H1 (cell line): ENCODE measurements around the gene C2orf92. TPM values are rescaled to one million over a fixed set of nuclear protein-coding genes. Genes with fewer than 3 reads are reported as not detected.

Source experiments
- CTCF ChIA-PET: fragments of 300-600 bp; sonication (Branson Sonifier 250); formaldehyde crosslinking; loops from one replicate; lab custom pipeline; 2021; ENCODE audit not compliant: partially characterized antibody; lab: Charles Lee
- POLR2A ChIA-PET: fragments of 300-600 bp; sonication (Branson Sonifier 250); formaldehyde crosslinking; loops from one replicate; lab custom pipeline; 2021; ENCODE audit warnings: inconsistent platforms; ENCODE audit not compliant: partially characterized antibody; lab: Charles Lee
- DNase-seq, 2 experiments: peaks; one replicate each; pipeline versions ENCODE4 v3.0.0 to v3.0.0-alpha.2; 2010 to 2022; ENCODE audit warnings: low spot score in 2 of 2, low read depth in 1 of 2, mixed read lengths in 1 of 2
- FAIRE-seq: peaks from 2 replicates; lab custom pipeline; 2011; peaks lifted over from hg19 to GRCh38; lab: Jason Lieb, UNC
- H2AFZ ChIP-seq: 2 replicates; pipeline ENCODE4 v1.8.1; 2012; ENCODE audit warnings: low read length, inconsistent platforms
- H2AK5ac ChIP-seq: 2 replicates; pipeline ENCODE4 v1.6.1; 2013; ENCODE audit warnings: low read depth, low read length
- H2BK120ac ChIP-seq: replicated peaks from 2 replicates; pipeline ENCODE3; 2013; ENCODE audit warnings: low read depth, low read length, inconsistent platforms
- H2BK12ac ChIP-seq: 2 replicates; pipeline ENCODE4 v1.6.1; 2013; ENCODE audit warnings: low read depth, low read length
- H2BK15ac ChIP-seq: 2 replicates; pipeline ENCODE4 v1.6.1; 2013; ENCODE audit warnings: low read length
- H2BK20ac ChIP-seq: 2 replicates; pipeline ENCODE4 v1.6.1; 2013; ENCODE audit warnings: low read length
- H2BK5ac ChIP-seq: 2 replicates; pipeline ENCODE4 v1.6.1; 2013; ENCODE audit warnings: low read depth, low read length
- H3K14ac ChIP-seq: 2 replicates; pipeline ENCODE4 v1.6.1; 2013; ENCODE audit warnings: inconsistent platforms; ENCODE audit not compliant: insufficient read length
- H3K18ac ChIP-seq: 2 replicates; pipeline ENCODE4 v1.6.1; 2013; ENCODE audit warnings: low read length; ENCODE audit errors: extremely low read depth
- H3K23ac ChIP-seq: 2 replicates; pipeline ENCODE4 v1.6.1; 2013; ENCODE audit warnings: inconsistent platforms; ENCODE audit not compliant: insufficient read length
- H3K23me2 ChIP-seq: 2 replicates; pipeline ENCODE4 v1.6.1; 2013; ENCODE audit warnings: low read depth, low read length
- H3K27ac ChIP-seq: 2 replicates; pipeline ENCODE4 v1.6.1; 2011; ENCODE audit warnings: low read depth, low read length, inconsistent platforms
- H3K27me3 ChIP-seq, 4 experiments: replicated peaks in 1 of 4; 1 replicate in 1 of 4; 2 replicates in 3 of 4; pipeline versions ENCODE4 v1.6.1 to v1.8.1; 2011 to 2013; ENCODE audit warnings: low read length in 3 of 4, mild to moderate bottlenecking in 3 of 4, inconsistent platforms in 2 of 4, mixed read lengths in 2 of 4, moderate library complexity in 1 of 4; ENCODE audit not compliant: control insufficient read depth in 3 of 4, insufficient read depth in 3 of 4; ENCODE audit errors: extremely low read depth in 1 of 4
- H3K36me3 ChIP-seq, 4 experiments: 2 replicates each; pipeline versions ENCODE4 v1.6.1 to v1.8.1; 2011 to 2013; ENCODE audit warnings: mild to moderate bottlenecking in 4 of 4, low read length in 3 of 4, moderate library complexity in 2 of 4, control low read depth in 1 of 4, inconsistent platforms in 1 of 4; ENCODE audit not compliant: insufficient read depth in 4 of 4, control insufficient read depth in 2 of 4
- H3K4ac ChIP-seq: replicated peaks from 2 replicates; pipeline ENCODE3; 2013; ENCODE audit warnings: low read length, low read depth, mixed read lengths, inconsistent platforms; ENCODE audit not compliant: insufficient read length
- H3K4me1 ChIP-seq, 4 experiments: replicated peaks in 1 of 4; 1 replicate in 1 of 4; 2 replicates in 3 of 4; pipeline versions ENCODE4 v1.6.1 to v1.8.1; 2011 to 2013; ENCODE audit warnings: low read length in 3 of 4, inconsistent platforms in 2 of 4, mixed read lengths in 1 of 4; ENCODE audit not compliant: insufficient read depth in 4 of 4, control insufficient read depth in 3 of 4
- H3K4me2 ChIP-seq, 2 experiments: 2 replicates each; pipeline versions ENCODE4 v1.6.1 to v1.8.1; 2011 to 2013; ENCODE audit warnings: low read depth in 2 of 2, low read length in 2 of 2, control low read depth in 1 of 2, inconsistent platforms in 1 of 2, mild to moderate bottlenecking in 1 of 2; ENCODE audit not compliant: insufficient read depth in 1 of 2
- H3K4me3 ChIP-seq, 4 experiments: fragments of 200-600, 300-600 bp in 1 of 4; sonication (generic), shearing (Covaris generic), sonication (Bioruptor Twin) in 1 of 4; 2 replicates each; pipeline versions ENCODE4 v1.5.1 to v1.8.1; 2011 to 2016; ENCODE audit warnings: low read length in 4 of 4, low read depth in 3 of 4, control low read depth in 2 of 4, inconsistent platforms in 2 of 4, mild to moderate bottlenecking in 2 of 4, mixed read lengths in 1 of 4, moderate library complexity in 1 of 4; ENCODE audit not compliant: insufficient read depth in 2 of 4; ENCODE audit errors: extremely low read depth in 1 of 4
- H3K56ac ChIP-seq: replicated peaks from 2 replicates; pipeline ENCODE3; 2013; ENCODE audit warnings: low read depth, mild to moderate bottlenecking, mixed read lengths, low read length, inconsistent platforms; ENCODE audit not compliant: insufficient read length
- H3K79me1 ChIP-seq: 2 replicates; pipeline ENCODE4 v1.6.1; 2013; ENCODE audit warnings: low read depth, low read length, control low read depth
- H3K79me2 ChIP-seq, 2 experiments: 2 replicates each; pipeline versions ENCODE4 v1.6.1 to v1.8.1; 2012 to 2013; ENCODE audit warnings: low read length in 2 of 2, mild to moderate bottlenecking in 2 of 2, inconsistent platforms in 1 of 2; ENCODE audit not compliant: insufficient read depth in 2 of 2, control insufficient read depth in 1 of 2
- H3K9ac ChIP-seq, 4 experiments: replicated peaks in 1 of 4; 1 replicate in 1 of 4; 2 replicates in 3 of 4; pipeline versions ENCODE4 v1.6.1 to v1.8.1; 2011 to 2013; ENCODE audit warnings: low read depth in 3 of 4, low read length in 3 of 4, control low read depth in 2 of 4, mild to moderate bottlenecking in 2 of 4, moderate library complexity in 2 of 4, inconsistent platforms in 1 of 4; ENCODE audit errors: extremely low read depth in 1 of 4
- H3K9me3 ChIP-seq, 2 experiments: 2 replicates each; pipeline versions ENCODE4 v1.6.1 to v1.8.1; 2012 to 2013; ENCODE audit warnings: mild to moderate bottlenecking in 2 of 2, moderate library complexity in 2 of 2, control low read depth in 1 of 2, inconsistent platforms in 1 of 2, low read depth in 1 of 2, low read length in 1 of 2, mixed read lengths in 1 of 2; ENCODE audit not compliant: insufficient read depth in 2 of 2
- H4K20me1 ChIP-seq, 2 experiments: replicated peaks in 1 of 2; 2 replicates each; pipeline versions ENCODE3 to v1.8.1; 2011 to 2013; ENCODE audit warnings: inconsistent platforms in 2 of 2, low read length in 2 of 2, mild to moderate bottlenecking in 1 of 2; ENCODE audit not compliant: insufficient read depth in 2 of 2, control insufficient read depth in 1 of 2
- H4K5ac ChIP-seq: 2 replicates; pipeline ENCODE4 v1.6.1; 2013; ENCODE audit warnings: low read length, low read depth, mixed read lengths, inconsistent platforms; ENCODE audit not compliant: insufficient read length
- H4K8ac ChIP-seq: 2 replicates; pipeline ENCODE4 v1.8.0; 2013; ENCODE audit warnings: mild to moderate bottlenecking, moderate library complexity, low read length, inconsistent platforms; ENCODE audit not compliant: insufficient read depth; ENCODE audit errors: extremely low read depth
- H4K91ac ChIP-seq: replicated peaks from 2 replicates; pipeline ENCODE3; 2013; ENCODE audit warnings: low read length, mixed read lengths, inconsistent platforms; ENCODE audit not compliant: insufficient read length
- BRCA1 ChIP-seq: IDR thresholded peaks from 2 replicates; pipeline ENCODE4 v1.6.1; 2012; ENCODE audit warnings: low read depth, low read length, improper control_type of control experiment
- CHD1 ChIP-seq: IDR thresholded peaks from 2 replicates; pipeline ENCODE4 v1.6.1; 2012; ENCODE audit warnings: low read depth, low read length, improper control_type of control experiment
- CREB1 ChIP-seq: IDR thresholded peaks from 2 replicates; pipeline ENCODE4 v1.6.1; 2012; ENCODE audit warnings: inconsistent platforms
- EP300 ChIP-seq, 2 experiments: IDR thresholded peaks; 1 replicate in 1 of 2; 2 replicates in 1 of 2; pipeline ENCODE4 v1.6.1; 2011 to 2012; ENCODE audit warnings: low read depth in 2 of 2, low read length in 2 of 2, mild to moderate bottlenecking in 2 of 2, borderline replicate concordance in 1 of 2, inconsistent platforms in 1 of 2, moderate library complexity in 1 of 2
- FOSL1 ChIP-seq: IDR thresholded peaks from 2 replicates; pipeline ENCODE4 v1.6.1; 2011; ENCODE audit warnings: mild to moderate bottlenecking, low read depth, low read length, moderate library complexity; ENCODE audit not compliant: insufficient read depth
- GABPA ChIP-seq: IDR thresholded peaks from 2 replicates; pipeline ENCODE4 v1.6.1; 2011; ENCODE audit warnings: mild to moderate bottlenecking, low read length, moderate library complexity, borderline replicate concordance; ENCODE audit not compliant: insufficient read depth
- HDAC6 ChIP-seq: IDR thresholded peaks from one replicate; pipeline ENCODE4 v1.7.1; 2012; ENCODE audit warnings: low read depth, mild to moderate bottlenecking, inconsistent platforms, low read length, moderate library complexity
- JUN ChIP-seq: IDR thresholded peaks from 2 replicates; pipeline ENCODE4 v1.6.1; 2011; ENCODE audit warnings: low read depth, mild to moderate bottlenecking, improper control_type of control experiment, low read length
- NRF1 ChIP-seq: IDR thresholded peaks from 2 replicates; pipeline ENCODE4 v1.6.1; 2011; ENCODE audit warnings: mild to moderate bottlenecking, low read depth, low read length, improper control_type of control experiment
- SP1 ChIP-seq: IDR thresholded peaks from 2 replicates; pipeline ENCODE4 v1.6.1; 2011; ENCODE audit warnings: low read depth, low read length
- SP2 ChIP-seq: IDR thresholded peaks from 2 replicates; pipeline ENCODE4 v1.6.1; 2012; ENCODE audit warnings: mild to moderate bottlenecking, low read length, inconsistent platforms
- TAF7 ChIP-seq: optimal IDR thresholded peaks from 2 replicates; pipeline ENCODE3; 2011; ENCODE audit warnings: low read depth, mild to moderate bottlenecking, inconsistent platforms, low read length, moderate library complexity, borderline replicate concordance
- TCF12 ChIP-seq: IDR thresholded peaks from 2 replicates; pipeline ENCODE4 v1.6.1; 2011; ENCODE audit warnings: low read depth, mild to moderate bottlenecking, low read length
- WGBS, 2 experiments: shearing (Covaris generic) in 1 of 2; methylation state at CpG; one replicate each; pipeline versions ENCODE4 v1.1.6 to v1.1.7; 2013 to 2015; ENCODE audit warnings: low lambda C conversion rate in 2 of 2, mixed read lengths in 2 of 2, inconsistent platforms in 1 of 2, low coverage in 1 of 2, missing lambda C conversion rate in 1 of 2; ENCODE audit not compliant: insufficient replicate concordance in 2 of 2, insufficient coverage in 1 of 2, insufficient read length in 1 of 2; ENCODE audit errors: extremely low coverage in 1 of 2, missing lambda C conversion rate in 1 of 2; 5-methylcytosine and 5-hydroxymethylcytosine counted together
- polyA plus RNA-seq, 7 experiments: library from polyadenylated mRNA; depleted of rRNA in 3 of 7; stranded (reverse) in 5 of 7; unstranded in 2 of 7; fragments of >200 nt in 5 of 7; fragments of 200-250 nt in 2 of 7; gene quantifications; 1 replicate in 5 of 7; 2 replicates in 1 of 7; 4 replicates in 1 of 7; pipeline versions ENCODE4 v1.2.1 to v1.2.3, GENCODE V29; 2011 to 2013; ENCODE audit warnings: missing spikeins in 2 of 7, mixed read lengths in 2 of 7
- total RNA-seq: library from RNA; stranded (reverse); fragmentation: NEBNext Ultra II Directional; extraction: Animal tissue kit (Norgen Biotek cat#: 25700); gene quantifications from 2 replicates; pipeline ENCODE4 v1.2.1, GENCODE V29; 2021
- TF ChIP-seq, protein P1 (sequence below): IDR thresholded peaks from 2 replicates; pipeline ENCODE4 v1.6.1; 2011; ENCODE audit warnings: low read depth, mild to moderate bottlenecking, low read length; ENCODE audit not compliant: insufficient read depth

Gene C2orf92
- total and polyA plus RNA-seq, 2 of the 8 experiments (the other 6 are each of a cell fraction or from before 2014, with no cell fraction given), result 2.3 to 3.7 TPM

DNA sequence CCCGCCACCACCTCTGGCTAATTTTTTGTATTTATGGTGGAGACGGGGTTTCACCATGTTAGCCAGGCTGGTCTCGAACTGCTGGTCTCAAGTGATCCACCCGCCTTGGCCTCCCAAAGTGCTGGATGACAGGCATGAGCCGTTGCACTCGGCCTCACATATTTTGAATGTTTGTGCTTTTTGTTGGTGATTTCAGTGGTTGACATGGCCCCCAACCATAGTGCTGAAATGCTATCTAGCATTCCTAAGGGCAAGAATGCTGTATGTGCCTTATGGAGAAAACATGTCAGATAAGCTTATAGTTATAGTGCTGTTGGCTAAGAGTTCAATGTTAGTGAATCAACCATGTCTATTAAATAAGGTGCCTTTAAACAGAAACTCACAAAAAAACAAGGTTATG lies 52.7 kb downstream of the C2orf92 start:
- no peak overlapping the region for H2BK20ac ChIP-seq
- H3K23me2 ChIP-seq, result no peaks in the 10 kb centered on the region
- no peak overlapping the region for H2BK15ac ChIP-seq
- no peak overlapping the region for H4K5ac ChIP-seq
- FAIRE-seq (no peak), DNase-seq (no peak)
- no peaks in the 10 kb centered on the region for H3K36me3 ChIP-seq
- H2BK12ac ChIP-seq, result no peak overlapping the region
- no peak overlapping the region for H2BK5ac ChIP-seq
- no peak overlapping the region for H3K4ac ChIP-seq
- H3K23ac ChIP-seq, result no peak overlapping the region
- no peaks in the 10 kb centered on the region for H4K20me1 ChIP-seq
- no peak overlapping the region for H4K8ac ChIP-seq
- no peaks in the 10 kb centered on the region for H3K79me2 ChIP-seq
- no peak overlapping the region for H3K9ac ChIP-seq
- H3K27me3 ChIP-seq, result no peaks in the 10 kb centered on the region
- CTCF ChIA-PET, result interaction anchor here (0.8 to 11.0 kb wide), 6 partner anchors 13 to 1661 kb away, joined by 3 to 105 read pairs (median 5); no protein-coding TSS in a partner anchor
- H3K79me1 ChIP-seq, result no peaks in the 10 kb centered on the region
- POLR2A ChIA-PET, result interaction anchor here (1.3 kb wide), 1 partner anchor 19 kb away, joined by 3 read pairs; no protein-coding TSS in a partner anchor
- 99% methylated on average over 6 of the region's 6 CpGs; no CpG with 5 or more reads in 1 of the 2 experiments for WGBS, 2 experiments
- no peak for TF ChIP-seq SP1
- TF ChIP-seq GABPA, result no peak
- no peak for TF ChIP-seq JUN
- no peak for TF ChIP-seq FOSL1
- TF ChIP-seq SP2, result no peak
- TF ChIP-seq TAF7, result no peak
- TF ChIP-seq, protein P1, sequence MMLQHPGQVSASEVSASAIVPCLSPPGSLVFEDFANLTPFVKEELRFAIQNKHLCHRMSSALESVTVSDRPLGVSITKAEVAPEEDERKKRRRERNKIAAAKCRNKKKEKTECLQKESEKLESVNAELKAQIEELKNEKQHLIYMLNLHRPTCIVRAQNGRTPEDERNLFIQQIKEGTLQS, result no peak
- TF ChIP-seq BRCA1, result no peak
- TF ChIP-seq HDAC6, result no peak
- no peak for TF ChIP-seq NRF1
- no peak for TF ChIP-seq EP300 (IDR thresholded peaks at IDR 0.05; ENCODE audit: borderline replicate concordance in 1 of 2, low read depth in 2 of 2, low read length in 2 of 2)
- TF ChIP-seq TCF12, result no peak
- TF ChIP-seq CREB1, result no peak
- TF ChIP-seq CHD1, result no peak
- H3K18ac ChIP-seq, result no peak overlapping the region
- no peak overlapping the region for H4K91ac ChIP-seq
- H2AK5ac ChIP-seq, result no peak overlapping the region
- no peak overlapping the region for H2AFZ ChIP-seq
- no peaks in the 10 kb centered on the region for H3K9me3 ChIP-seq
- H3K4me2 ChIP-seq, result no peak overlapping the region
- H3K14ac ChIP-seq, result no peak overlapping the region
- peaks cover 2 to 10% (median 3%) of the 10 kb centered on the region in 4 experiments; a peak in 5 of 7 replicates for H3K4me1 ChIP-seq
- no peak overlapping the region for H3K27ac ChIP-seq
- no peak overlapping the region for H3K56ac ChIP-seq
- H2BK120ac ChIP-seq, result no peak overlapping the region
- H3K4me3 ChIP-seq, result no peak overlapping the region
